SK-N-MC (cell line): Measurements from ENCODE around the gene JDP2.

Experiments used
- DNase-seq: peaks from one replicate; pipeline ENCODE4 v3.0.0-alpha.2; 2011; ENCODE audit warnings: low read depth, low spot score
- H3K27ac ChIP-seq: fragments of 200-600 bp; sonication (generic); 2 replicates; pipeline ENCODE4 v1.5.1; 2016; ENCODE audit warnings: mixed run types
- H3K36me3 ChIP-seq: fragments of 200-600 bp; sonication (generic); 2 replicates; pipeline ENCODE4 v1.6.1; 2017; ENCODE audit warnings: antibody characterized with exemption, low read length, mixed read lengths; ENCODE audit not compliant: insufficient read depth
- H3K4me3 ChIP-seq: fragments of 200-600 bp; sonication (generic); 2 replicates; pipeline ENCODE4 v1.5.1; 2016
- H3K9ac ChIP-seq: fragments of 200-600 bp; sonication (generic); 2 replicates; pipeline ENCODE4 v1.8.0; 2017; ENCODE audit warnings: mixed run types, mixed read lengths; ENCODE audit not compliant: insufficient read length
- H3K9me3 ChIP-seq: fragments of 200-600 bp; sonication (generic); 2 replicates; pipeline ENCODE4 v1.6.1; 2017; ENCODE audit warnings: low read depth, mild to moderate bottlenecking, antibody characterized with exemption, low read length, moderate library complexity, mixed read lengths
- EZH2 ChIP-seq: fragments of 200-600 bp; sonication (generic); IDR thresholded peaks from one replicate; pipeline ENCODE4 v1.6.1; 2017; ENCODE audit warnings: antibody characterized with exemption
- FOXP2 ChIP-seq: optimal IDR thresholded peaks from 2 replicates; pipeline ENCODE3; 2011; ENCODE audit warnings: mild to moderate bottlenecking, moderate library complexity; ENCODE audit not compliant: insufficient read depth; ENCODE audit errors: extremely low read length, control extremely low read depth
- POLR2AphosphoS5 ChIP-seq: IDR thresholded peaks from 2 replicates; pipeline ENCODE4 v1.6.1; 2012; ENCODE audit warnings: mild to moderate bottlenecking, low read depth, low read length, borderline replicate concordance

The JDP2 gene

DNA sequence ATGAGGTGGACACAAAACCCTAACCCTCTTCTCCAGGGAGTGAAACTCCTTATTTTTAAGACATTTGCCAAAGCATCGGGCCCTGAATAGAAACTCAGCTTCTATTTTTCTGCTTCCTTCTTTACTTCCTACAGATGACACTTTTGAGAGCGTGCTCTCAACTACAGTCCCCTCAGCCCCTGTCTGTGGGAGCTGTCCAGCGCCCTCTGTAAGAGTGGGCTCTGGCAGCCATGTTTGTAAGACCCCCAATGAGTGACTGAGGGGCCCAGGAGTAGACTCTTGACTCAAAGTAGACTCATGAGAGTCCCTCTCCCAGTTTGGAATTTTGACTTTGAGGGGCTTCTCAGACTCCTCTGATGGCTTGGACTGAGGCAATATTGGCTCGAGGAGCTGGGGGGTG, 68.9 kb downstream of the JDP2 start:
- no peak for TF ChIP-seq POLR2AphosphoS5
- Histone ChIP-seq H3K4me3 (no peak overlapping the region), H3K9ac (no peak overlapping the region), H3K36me3 (no peaks in the 10 kb centered on the region), H3K27ac (no peak overlapping the region), H3K9me3 (no peaks in the 10 kb centered on the region)
- DNase-seq, result no peak

DNA sequence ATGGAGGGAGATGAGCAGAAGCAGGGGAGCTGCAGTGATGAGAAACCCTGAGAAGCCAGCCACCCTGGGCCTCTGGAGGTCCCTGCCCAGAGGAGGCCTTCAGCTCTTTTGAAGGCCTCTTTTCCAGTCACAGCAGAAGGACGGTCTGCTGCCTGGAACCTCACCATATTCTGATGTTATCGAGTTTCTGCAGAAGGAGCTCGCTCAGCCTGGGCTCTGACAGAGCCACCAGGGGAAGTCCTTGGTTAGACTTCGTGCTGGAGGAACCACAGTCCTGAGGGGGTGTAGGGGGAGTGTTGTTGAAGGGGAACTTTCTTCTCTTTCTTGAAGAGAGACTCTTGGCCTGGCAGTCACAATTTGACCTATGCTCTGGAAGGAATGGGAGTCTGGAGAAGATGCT, 69.4 kb downstream of the JDP2 start:
- Histone ChIP-seq H3K9me3 (no peaks in the 10 kb centered on the region), H3K4me3 (no peak overlapping the region), H3K9ac (no peak overlapping the region), H3K27ac (no peak overlapping the region), H3K36me3 (no peaks in the 10 kb centered on the region)
- DNase-seq, result no peak
- no peak for TF ChIP-seq POLR2AphosphoS5
- TF ChIP-seq FOXP2, result no peak
- no peak for TF ChIP-seq EZH2

DNA sequence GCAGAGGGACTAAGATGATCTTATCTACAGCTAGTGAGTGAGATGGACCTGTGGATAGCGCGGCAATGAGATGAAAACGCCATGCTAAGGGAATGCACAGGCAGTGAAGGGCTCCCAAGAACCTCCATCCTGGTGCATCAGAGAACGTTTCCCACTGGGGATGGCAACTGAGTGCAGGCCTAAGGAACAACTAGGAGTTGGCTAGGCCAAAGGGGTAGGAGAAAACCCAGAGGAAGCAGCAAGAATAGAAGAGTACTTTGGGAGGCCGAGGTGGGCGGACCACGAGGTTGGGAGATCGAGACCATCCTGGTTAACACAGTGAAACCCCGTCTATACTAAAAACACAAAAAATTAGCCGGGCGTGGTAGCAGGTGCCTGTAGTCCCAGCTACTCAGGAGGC, 69.9 kb downstream of the JDP2 start:
- Histone ChIP-seq H3K9me3 (no peaks in the 10 kb centered on the region), H3K36me3 (no peaks in the 10 kb centered on the region), H3K27ac (no peak overlapping the region), H3K9ac (no peak overlapping the region), H3K4me3 (no peak overlapping the region)
- DNase-seq, result no peak
- no peak for TF ChIP-seq EZH2

DNA sequence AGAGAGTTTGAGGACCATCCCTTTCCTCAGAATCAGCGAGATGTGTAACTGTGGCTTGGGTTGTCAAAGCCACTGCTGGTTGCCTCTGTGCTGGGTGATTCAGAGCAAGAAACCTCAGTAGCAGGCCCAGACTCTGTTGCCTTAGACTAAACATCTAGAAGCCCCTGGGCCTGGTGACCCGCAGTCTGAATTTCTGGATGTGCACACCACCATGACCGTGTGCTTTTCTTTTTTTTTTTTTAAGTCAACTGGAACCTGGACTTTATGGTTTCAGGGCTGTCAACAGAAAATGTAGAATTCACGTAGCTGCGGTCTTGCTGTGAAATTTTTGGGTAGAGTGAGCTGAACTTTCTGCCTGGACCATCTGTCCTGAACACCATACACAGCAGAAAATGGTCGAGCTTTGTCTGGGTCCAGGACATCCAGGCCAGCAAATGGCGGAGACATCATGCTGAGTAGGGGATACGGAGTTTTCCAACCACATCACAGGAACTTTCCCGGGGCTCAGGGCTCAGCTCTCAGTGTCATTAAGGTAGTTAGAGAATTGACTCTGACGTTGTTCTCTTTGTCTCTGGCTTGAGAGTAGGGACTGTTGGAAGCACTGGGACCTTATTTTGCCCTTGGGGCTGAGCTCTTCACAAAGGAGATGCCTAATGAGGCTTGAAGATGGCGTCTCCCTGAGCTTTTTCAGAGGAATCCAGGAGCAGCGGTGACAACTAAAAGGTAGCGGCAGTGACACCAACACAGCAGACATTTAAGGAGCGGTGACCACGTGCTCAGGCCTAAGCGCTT, 71.5 kb downstream of the JDP2 start:
- Histone ChIP-seq H3K4me3 (no peak overlapping the region), H3K9me3 (no peaks in the 10 kb centered on the region), H3K27ac (no peak overlapping the region), H3K9ac (no peak overlapping the region), H3K36me3 (no peaks in the 10 kb centered on the region)
- no peak for DNase-seq
- TF ChIP-seq POLR2AphosphoS5, result no peak
- TF ChIP-seq EZH2, result no peak
- no peak for TF ChIP-seq FOXP2

DNA sequence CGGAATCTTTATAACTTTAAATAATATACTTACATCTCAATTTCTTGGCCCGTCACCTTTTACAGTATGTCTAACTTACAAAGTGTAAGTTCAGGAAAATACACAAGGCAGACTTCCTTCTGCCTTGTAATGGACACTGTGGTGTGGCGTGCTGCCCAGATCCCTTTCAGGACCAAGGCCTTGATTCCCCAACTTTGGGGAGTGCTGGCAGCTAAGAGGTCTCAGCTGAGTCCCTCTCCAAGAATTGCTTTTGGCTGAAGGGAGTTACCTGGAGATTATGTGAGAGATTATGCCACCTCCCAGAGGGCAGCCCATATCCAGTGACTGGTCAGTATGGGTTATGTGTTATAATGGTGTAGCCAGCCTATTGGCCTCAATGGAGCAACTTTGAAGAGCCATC, 73.3 kb downstream of the JDP2 start:
- H3K27ac ChIP-seq, result no peak overlapping the region
- no peaks in the 10 kb centered on the region for H3K36me3 ChIP-seq
- H3K9me3 ChIP-seq, result no peaks in the 10 kb centered on the region
- H3K4me3 ChIP-seq, result no peak overlapping the region
- TF ChIP-seq POLR2AphosphoS5 (no peak), FOXP2 (no peak), EZH2 (no peak)
- DNase-seq, result no peak
- no peak overlapping the region for H3K9ac ChIP-seq

DNA sequence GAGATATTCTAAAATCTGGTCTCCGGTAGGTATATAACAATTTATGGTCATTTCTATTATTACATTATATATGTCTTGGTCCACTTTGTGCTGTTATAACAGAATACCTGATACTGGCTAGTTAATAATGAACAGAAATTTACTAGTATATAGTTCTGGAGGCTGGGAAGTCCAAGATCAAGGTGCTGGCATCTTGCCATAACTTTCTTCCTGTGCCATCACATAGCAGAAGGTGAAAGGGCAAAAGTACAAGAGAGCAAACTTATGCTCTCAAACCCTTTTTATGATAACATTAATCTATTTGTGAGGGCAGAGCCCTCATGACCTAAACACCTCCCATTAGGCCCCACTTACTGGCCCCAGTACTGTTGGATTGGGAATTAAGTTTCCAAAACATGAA, 76.6 kb downstream of the JDP2 start:
- no peaks in the 10 kb centered on the region for H3K9me3 ChIP-seq
- TF ChIP-seq POLR2AphosphoS5 (no peak), EZH2 (no peak), FOXP2 (no peak)
- DNase-seq, result no peak
- no peak overlapping the region for H3K4me3 ChIP-seq
- H3K27ac ChIP-seq, result no peak overlapping the region
- no peaks in the 10 kb centered on the region for H3K36me3 ChIP-seq
- no peak overlapping the region for H3K9ac ChIP-seq

DNA sequence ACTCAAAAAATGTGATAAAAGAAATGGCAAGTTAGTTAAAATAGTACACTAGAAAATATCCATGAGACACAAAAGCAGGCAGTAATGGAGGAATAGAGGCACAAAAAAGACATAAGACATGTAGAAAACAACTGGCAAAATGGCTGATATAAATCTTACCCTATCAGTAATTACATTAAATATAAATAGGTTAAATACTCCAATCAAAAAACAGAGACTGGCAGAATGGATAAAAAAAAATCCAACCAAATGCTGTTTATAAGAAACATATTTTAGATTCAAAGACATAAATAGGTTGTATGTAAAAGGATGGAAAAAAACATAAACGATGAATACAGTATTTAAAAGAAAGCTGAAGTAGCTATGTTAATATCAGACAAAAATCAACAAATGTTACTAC, 79.1 kb downstream of the JDP2 start:
- H3K36me3 ChIP-seq, result no peaks in the 10 kb centered on the region
- H3K9ac ChIP-seq, result no peak overlapping the region
- TF ChIP-seq POLR2AphosphoS5 (no peak), EZH2 (no peak), FOXP2 (no peak)
- H3K27ac ChIP-seq, result no peak overlapping the region
- H3K4me3 ChIP-seq, result no peak overlapping the region
- no peak for DNase-seq
- no peaks in the 10 kb centered on the region for H3K9me3 ChIP-seq

DNA sequence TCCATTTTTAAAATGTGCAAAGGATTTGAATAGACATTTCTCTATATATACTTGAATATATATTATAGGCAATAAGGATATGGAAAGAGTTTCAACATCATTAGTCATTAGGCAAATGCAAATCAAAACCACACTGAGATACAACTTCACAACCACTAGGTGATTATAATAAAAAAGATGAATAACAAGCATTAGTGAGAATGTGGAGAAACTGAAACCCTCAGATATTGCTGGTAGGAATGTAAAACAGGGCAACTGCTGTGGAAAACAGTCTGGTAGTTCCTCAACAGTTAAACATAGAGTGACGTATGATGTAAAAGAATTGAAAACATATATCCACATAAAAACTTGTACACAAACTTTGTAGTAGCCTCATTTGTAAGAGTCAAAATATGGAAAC, 82.7 kb downstream of the JDP2 start:
- no peak for DNase-seq
- H3K27ac ChIP-seq, result no peak overlapping the region
- no peaks in the 10 kb centered on the region for H3K36me3 ChIP-seq
- no peak overlapping the region for H3K9ac ChIP-seq
- no peaks in the 10 kb centered on the region for H3K9me3 ChIP-seq
- no peak overlapping the region for H3K4me3 ChIP-seq
- no peak for TF ChIP-seq POLR2AphosphoS5
- no peak for TF ChIP-seq FOXP2

DNA sequence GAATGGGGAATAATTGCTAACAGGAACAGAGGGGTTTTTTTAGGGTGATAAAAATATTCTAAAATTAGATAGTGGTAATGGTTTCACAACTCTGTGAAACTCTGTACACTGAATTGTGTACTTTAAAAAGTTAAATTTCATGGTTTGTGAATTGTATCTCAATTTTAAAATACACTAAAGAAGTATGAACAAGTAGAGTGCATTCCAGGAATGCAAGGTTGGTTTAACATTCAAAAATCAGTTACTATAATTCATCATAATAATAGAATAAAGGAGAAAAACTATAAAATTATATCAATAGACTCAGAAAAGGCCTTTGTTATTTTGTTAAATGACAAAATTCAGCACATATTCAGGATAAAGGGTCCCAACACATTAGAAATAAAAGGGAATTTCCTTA, 83.4 kb downstream of the JDP2 start:
- Histone ChIP-seq H3K4me3 (no peak overlapping the region), H3K27ac (no peak overlapping the region), H3K9me3 (no peaks in the 10 kb centered on the region), H3K9ac (no peak overlapping the region), H3K36me3 (no peaks in the 10 kb centered on the region)
- TF ChIP-seq POLR2AphosphoS5 (no peak), EZH2 (no peak), FOXP2 (no peak)
- DNase-seq, result no peak
